ES-I3 (cell line): Measurements from ENCODE around the gene LARP4B.

ENCODE experiments used
- H3K36me3 ChIP-seq: 2 replicates; pipeline ENCODE4 v1.6.1; 2013; ENCODE audit warnings: mild to moderate bottlenecking, low read length, control low read depth, moderate library complexity; ENCODE audit not compliant: insufficient read depth
- H3K4me1 ChIP-seq: 2 replicates; pipeline ENCODE4 v1.6.1; 2013; ENCODE audit warnings: mild to moderate bottlenecking, control low read depth, low read length; ENCODE audit not compliant: insufficient read depth
- H3K9ac ChIP-seq: 2 replicates; pipeline ENCODE4 v1.6.1; 2013; ENCODE audit warnings: low read depth, mild to moderate bottlenecking, low read length, moderate library complexity
- H3K9me3 ChIP-seq: 2 replicates; pipeline ENCODE4 v1.6.1; 2013; ENCODE audit warnings: mild to moderate bottlenecking, low read length, moderate library complexity; ENCODE audit not compliant: control insufficient read depth, insufficient read depth

LARP4B gene

DNA sequence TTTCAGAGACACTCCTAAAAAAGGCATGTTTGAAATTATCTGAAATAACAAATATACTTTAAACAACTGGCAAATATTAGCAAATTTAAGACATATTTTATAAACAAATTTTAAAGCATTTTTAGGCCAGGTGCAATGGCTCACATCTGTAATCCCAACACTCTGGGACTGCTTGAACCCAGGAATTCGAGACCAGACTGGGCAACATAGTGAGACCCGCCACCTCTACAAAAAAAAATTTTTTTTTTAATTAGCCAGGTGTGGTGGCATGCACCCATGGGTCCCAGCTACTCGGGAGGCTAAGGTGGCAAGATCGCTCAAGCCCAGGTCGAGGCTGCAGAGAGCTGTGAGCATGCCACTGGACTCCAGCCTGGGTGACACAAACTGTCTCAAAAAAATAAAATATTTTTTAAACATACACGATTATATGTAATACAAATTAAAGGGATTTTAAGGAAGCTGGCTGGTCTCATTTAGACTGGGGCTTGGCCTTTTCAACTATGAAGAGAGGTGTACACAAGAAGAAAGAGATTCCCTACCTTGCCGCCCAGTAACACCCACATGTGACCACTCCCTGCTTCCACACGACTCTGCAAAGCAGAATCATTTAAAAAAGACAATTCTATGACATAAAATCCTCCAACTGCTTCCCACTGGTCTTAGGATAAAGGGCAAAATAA is 7.5 kb downstream of the LARP4B start:
- no peaks in the 10 kb centered on the region; the same call in 1 of the 2 replicates for H3K36me3 ChIP-seq
- 0 out of 2 replicates have a peak, but pooled peaks cover 2% of the 10 kb centered on the region for H3K4me1 ChIP-seq
- H3K9me3 ChIP-seq = no peaks in the 10 kb centered on the region
- no peak overlapping the region for H3K9ac ChIP-seq

DNA sequence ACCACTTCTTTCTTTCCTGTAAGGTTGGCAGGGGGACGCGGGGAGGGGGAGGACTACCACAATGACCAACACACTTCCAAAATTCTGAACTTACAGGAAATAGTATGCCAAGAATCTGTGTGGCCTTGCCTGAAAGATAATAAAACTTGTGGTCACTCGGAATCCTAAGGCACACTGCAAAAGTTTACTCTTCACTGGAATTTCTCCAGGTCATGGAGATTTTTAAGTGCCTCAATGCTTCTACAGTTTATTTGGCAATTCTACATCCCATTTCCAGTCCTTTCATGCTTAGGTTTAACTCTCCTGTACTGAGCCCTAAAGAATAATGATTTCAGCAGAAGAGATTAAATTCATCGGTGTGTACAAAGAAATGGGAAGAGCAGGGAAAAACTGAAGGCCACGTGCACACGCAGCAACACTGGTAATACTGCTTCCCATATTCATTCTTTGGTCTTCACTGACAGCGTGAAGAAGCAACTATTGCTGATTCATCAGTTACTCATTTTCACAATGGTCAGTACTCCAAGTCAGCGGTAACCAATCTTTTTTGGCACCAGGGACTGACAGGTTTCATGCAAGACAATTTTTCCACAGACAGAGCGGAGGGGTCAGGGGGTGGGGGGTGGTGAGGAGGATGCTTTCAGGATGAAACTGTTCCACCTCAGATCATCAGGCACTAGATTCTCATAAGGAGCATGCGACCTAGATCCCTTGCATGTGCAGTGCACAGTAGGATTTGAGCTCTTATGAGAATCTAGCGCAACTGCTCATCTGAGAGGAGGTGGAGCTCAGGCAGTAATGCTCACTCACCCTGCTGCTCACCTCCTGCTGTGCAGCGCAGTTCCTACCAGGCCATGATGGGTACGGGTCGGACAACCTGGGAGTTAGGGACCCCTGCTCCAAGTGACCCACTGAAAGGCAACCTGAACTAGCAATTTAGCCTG is 9.8 kb downstream of the LARP4B start:
- Histone ChIP-seq H3K36me3 (no peaks in the 10 kb centered on the region; the same call in 1 of the 2 replicates), H3K9ac (no peak overlapping the region), H3K4me1 (no peaks in the 10 kb centered on the region), H3K9me3 (no peaks in the 10 kb centered on the region)

DNA sequence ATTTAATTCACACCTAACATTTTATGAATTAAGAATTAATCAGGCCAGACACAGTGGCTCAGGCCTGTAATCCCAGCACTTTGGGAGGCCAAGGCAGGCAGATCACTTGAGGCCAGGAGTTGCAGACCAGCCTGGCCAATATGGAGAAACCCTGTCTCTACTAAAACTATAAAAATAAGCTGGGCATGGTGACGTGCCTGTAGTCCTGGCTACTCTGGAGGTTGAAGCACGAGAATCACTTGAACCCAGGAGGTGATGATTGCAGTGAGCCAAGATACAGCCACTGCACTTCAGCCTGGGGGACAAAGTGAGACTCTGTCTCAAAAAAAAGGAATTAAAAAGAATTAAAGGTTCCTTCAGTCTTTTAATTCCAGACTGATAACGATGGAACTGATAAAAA is 11.1 kb downstream of the LARP4B start:
- Histone ChIP-seq H3K9me3 (no peaks in the 10 kb centered on the region), H3K4me1 (no peaks in the 10 kb centered on the region), H3K36me3 (no peaks in the 10 kb centered on the region; the same call in 1 of the 2 replicates), H3K9ac (no peak overlapping the region)

DNA sequence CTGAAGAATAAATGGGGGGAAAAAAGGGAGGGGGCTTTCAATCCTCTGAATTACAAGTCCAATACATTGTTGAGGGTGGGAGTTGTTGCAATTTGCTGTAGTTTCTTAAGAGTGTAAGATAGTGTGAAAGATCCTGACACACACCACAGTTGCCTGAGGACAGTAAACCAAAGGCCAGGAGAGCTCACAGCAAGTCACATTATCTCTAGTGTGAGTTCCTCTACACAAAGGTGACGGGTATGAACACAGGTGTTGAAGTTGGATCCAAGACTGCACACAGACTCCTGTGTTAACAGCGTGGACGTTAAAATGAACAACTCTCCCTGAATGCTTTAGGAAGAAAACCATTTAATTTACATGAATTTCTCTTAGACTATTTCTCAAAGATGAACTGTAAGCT is 12.0 kb downstream of the LARP4B start:
- no peaks in the 10 kb centered on the region for H3K36me3 ChIP-seq
- no peaks in the 10 kb centered on the region for H3K4me1 ChIP-seq
- no peaks in the 10 kb centered on the region for H3K9me3 ChIP-seq
- H3K9ac ChIP-seq = no peak overlapping the region

DNA sequence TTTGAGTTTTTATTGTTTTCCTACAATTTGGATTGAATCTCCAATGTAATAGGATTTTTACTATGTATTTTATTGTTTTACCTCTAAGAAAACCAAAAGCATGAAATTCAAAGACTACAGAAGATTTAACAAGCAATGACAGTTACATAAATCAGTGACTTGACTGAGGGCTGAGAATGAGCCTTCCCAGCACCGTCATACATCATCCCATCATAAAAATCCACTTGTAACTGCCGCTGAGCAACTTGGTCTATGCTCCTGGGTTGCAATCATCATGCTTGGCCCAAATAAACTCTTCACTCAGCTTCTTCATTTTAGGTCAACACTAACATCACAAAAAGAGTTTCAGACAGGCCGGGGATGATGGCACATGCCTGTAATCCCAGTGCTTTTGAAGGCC is 13.5 kb downstream of the LARP4B start:
- H3K36me3 ChIP-seq = no peaks in the 10 kb centered on the region
- H3K9ac ChIP-seq = no peak overlapping the region
- H3K9me3 ChIP-seq = no peaks in the 10 kb centered on the region
- H3K4me1 ChIP-seq = no peaks in the 10 kb centered on the region

DNA sequence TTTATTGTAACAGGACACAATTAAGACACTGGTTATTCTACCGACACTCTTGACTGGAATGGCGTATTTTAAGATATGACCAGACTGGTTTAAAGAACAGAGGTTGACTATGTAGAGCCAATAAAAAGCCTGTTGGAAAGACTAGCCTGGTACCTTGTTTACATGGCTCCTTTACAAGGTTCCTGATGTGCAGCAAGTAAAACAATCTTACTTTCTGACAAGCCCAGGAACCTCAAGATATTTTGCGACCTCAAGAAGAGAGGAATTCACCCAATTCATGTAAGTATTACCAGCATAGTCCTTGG is 14.1 kb downstream of the LARP4B start:
- no peaks in the 10 kb centered on the region for H3K36me3 ChIP-seq
- no peak overlapping the region for H3K9ac ChIP-seq
- H3K4me1 ChIP-seq = no peaks in the 10 kb centered on the region
- H3K9me3 ChIP-seq = no peaks in the 10 kb centered on the region

DNA sequence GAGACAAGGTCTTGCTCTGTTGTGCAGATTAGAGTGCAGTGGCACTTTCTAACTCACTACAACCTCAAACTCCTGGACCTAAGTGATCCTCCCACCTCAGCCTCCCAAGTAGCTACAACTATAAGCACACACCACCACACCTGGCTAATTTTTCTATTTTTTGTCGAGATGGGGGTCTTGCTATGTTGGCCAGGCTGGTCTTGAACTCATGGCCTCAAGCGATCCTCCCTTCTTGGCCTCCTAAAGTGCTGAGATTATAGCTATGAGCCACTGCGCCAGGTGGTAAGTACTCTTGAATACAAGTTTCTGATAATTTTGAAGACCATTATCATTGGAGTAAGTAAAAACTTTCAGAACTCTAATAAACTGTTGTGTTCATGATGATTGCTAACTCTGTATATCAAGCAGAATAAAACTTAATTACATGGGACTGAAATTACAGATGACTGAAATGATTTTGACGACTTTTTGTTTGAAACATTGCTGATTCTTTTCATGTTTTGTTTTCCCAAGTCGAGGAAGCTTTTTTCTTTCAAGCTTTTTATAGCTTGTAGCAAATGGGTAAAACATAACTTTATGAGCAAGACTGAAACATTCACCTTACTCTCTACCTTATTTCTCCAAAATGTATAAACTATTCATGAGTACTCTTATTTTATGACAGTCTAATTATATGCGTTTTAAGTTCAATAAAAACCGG is 14.6 kb downstream of the LARP4B start:
- no peaks in the 10 kb centered on the region for H3K36me3 ChIP-seq
- H3K4me1 ChIP-seq = no peaks in the 10 kb centered on the region
- H3K9ac ChIP-seq = no peak overlapping the region
- H3K9me3 ChIP-seq = no peaks in the 10 kb centered on the region

DNA sequence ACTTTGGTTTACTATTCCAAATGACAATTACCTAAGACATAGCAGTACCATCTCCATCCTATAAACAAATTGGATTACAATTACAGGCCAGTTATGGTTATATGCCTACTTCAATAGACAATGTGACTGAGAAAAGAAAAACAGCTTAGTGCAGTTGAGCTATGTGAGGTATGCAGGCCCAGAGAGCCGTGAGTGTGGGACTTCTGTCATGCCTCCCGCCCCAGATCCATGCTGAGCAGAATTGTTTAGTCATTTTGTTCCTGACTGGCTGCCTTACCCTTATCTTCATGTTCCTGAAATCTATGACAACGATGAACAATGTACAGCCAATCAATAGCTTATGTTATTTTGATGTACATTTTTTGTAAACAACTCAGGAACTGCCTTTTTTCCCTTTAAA is 21.7 kb downstream of the LARP4B start:
- no peaks in the 10 kb centered on the region for H3K4me1 ChIP-seq
- no peaks in the 10 kb centered on the region for H3K9me3 ChIP-seq
- H3K9ac ChIP-seq = no peak overlapping the region
- peaks cover 4% of the 10 kb centered on the region; the same call in 1 of the 2 replicates for H3K36me3 ChIP-seq

DNA sequence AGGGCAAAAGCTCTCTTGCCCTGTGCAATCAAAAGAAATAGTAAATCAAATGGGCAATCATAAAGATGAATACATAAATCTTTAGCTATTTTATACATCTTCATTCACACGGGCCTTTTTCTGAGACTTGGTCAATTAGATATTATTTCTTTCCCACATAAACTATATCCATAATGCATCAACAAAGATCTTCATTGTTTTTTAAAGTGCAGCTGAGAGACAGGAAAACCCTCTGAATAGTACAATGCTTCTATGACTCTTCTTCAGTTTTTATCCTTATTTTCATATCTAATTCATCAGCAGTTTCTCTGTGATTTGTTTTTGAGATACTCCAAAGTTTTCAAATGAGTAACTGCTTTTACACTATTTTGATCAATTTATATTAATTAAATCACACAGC is 25.5 kb downstream of the LARP4B start:
- Histone ChIP-seq H3K4me1 (no peaks in the 10 kb centered on the region), H3K36me3 (peaks cover 4% of the 10 kb centered on the region; the same call in 1 of the 2 replicates)

DNA sequence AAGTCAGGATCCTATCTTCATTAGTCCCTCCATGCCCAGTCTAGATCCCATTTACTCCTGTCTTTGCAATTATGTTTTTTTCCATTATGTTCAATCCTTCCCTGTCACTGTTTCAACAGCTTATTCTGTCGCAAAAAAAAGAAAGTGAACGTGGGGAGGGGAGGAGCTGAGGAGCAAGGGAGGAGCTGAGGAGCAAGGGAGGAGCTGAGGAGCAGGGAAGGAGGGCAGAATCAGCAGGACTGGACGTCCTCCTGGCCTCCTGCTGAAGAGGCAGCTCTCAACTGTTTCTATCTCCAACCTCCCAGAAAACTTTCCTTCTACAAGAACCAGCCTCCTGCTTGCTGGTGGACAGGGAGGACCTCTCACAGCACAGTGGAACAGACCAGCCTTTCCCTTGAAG is 26.0 kb downstream of the LARP4B start:
- no peak overlapping the region for H3K9ac ChIP-seq
- no peaks in the 10 kb centered on the region for H3K4me1 ChIP-seq
- H3K36me3 ChIP-seq = peaks cover 2% of the 10 kb centered on the region; the same call in 1 of the 2 replicates
- H3K9me3 ChIP-seq = no peaks in the 10 kb centered on the region

More for the DNA sequence above, 25.5 kb downstream of the LARP4B start:
- no peak overlapping the region for H3K9ac ChIP-seq
- no peaks in the 10 kb centered on the region for H3K9me3 ChIP-seq

DNA sequence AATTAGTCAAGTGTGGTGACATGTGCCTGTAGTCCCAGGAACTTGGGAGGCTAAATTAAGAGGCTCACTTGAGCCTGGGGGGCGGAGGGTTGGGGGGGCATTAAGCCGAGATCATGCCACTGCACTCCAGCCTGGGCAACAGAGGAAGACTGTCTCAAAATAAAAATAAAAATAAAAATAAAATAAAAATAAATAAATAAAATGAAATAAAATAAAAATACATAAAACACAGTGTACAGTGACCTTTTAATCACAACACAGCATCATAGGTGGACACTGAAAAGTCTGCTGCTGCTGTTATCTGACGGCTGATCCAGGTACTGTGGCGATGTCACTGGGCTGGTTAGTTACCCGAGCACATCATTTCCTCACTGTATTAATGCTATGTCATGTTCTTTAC is 27.1 kb downstream of the LARP4B start:
- Histone ChIP-seq H3K9ac (no peak overlapping the region), H3K4me1 (no peaks in the 10 kb centered on the region), H3K9me3 (no peaks in the 10 kb centered on the region), H3K36me3 (no peaks in the 10 kb centered on the region; the same call in 1 of the 2 replicates)

DNA sequence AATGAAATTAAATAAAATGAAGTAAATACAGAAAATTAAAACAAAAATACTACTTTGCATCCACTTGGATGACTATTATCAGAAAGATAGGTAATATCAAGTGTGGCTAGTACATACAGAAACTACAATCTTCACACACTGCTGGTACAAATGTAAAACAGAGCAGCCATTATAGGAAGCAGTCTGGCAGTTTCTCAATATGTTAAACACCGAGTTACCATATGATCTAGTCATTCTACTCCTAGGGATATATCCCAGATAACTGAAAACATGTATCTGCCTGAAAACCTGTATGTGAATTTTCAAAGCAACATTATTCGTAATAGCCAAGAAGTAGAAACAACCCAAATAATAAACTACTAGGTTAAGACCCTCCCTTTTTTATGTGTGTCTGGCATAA is 33.4 kb downstream of the LARP4B start:
- H3K36me3 ChIP-seq = no peaks in the 10 kb centered on the region
- H3K9me3 ChIP-seq = no peaks in the 10 kb centered on the region
- H3K9ac ChIP-seq = no peak overlapping the region
- no peaks in the 10 kb centered on the region for H3K4me1 ChIP-seq

DNA sequence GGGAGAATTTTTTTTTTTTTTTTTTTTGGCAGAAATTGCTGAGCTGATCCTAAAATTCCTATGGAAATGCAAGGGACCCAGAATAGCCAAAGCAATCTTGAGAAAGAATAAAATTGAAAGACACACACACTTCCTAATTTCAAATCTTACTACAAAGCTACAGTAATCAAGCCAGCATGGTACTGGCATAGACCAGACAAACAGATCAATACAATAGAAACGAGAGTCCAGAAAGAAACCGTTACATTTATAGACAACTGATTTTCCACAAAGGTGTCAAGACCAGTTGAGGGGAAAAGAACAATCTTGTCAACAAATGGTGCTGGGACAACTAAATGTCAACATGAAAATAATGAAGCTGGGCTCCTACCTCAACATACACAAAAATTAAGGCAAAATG is 34.5 kb downstream of the LARP4B start:
- no peak overlapping the region for H3K9ac ChIP-seq
- no peaks in the 10 kb centered on the region for H3K4me1 ChIP-seq
- H3K9me3 ChIP-seq = no peaks in the 10 kb centered on the region
- no peaks in the 10 kb centered on the region for H3K36me3 ChIP-seq

DNA sequence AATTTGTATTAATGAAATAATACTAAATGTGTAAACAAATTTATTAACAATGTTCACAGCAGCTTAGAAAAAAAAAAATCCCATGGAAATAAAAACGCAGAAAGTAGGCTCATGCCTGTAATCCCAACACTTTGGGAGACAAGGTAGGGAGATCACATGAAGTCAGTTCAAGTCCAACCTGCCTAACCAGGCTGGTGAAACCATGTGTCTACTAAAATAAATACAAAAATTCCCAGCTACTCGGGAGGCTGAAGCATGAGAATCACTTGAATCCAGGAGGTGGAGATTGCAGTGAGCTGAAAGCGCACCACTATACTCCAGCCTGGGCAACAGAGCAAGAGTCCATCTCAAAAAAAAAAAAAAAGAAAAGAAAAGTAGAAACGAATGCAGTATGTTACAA is 36.2 kb downstream of the LARP4B start:
- Histone ChIP-seq H3K36me3 (no peaks in the 10 kb centered on the region), H3K9ac (no peak overlapping the region), H3K9me3 (no peaks in the 10 kb centered on the region), H3K4me1 (no peaks in the 10 kb centered on the region)
